Testis (tissue), 3 donors: ENCODE measurements around the gene C2CD4C. TPM values are rescaled to one million over a fixed set of nuclear protein-coding genes. Genes with fewer than 3 reads are reported as not detected.

Experiments
- DNase-seq: peaks from one replicate; pipeline ENCODE4 v3.0.0-alpha.2; 2019
- H3K27ac ChIP-seq, 2 donors: fragments of 200-600 bp; sonication (generic); one replicate each; pipeline ENCODE4 v1.5.1; 2019
- H3K27me3 ChIP-seq: fragments of 200-600 bp; sonication (generic); one replicate; pipeline ENCODE4 v1.5.1; 2019
- H3K36me3 ChIP-seq: fragments of 200-600 bp; sonication (generic); one replicate; pipeline ENCODE4 v1.5.1; 2017; ENCODE audit warnings: low read depth; ENCODE audit errors: missing control alignments
- H3K4me1 ChIP-seq: fragments of 200-600 bp; sonication (generic); one replicate; pipeline ENCODE4 v1.5.1; 2019
- H3K4me3 ChIP-seq, 2 donors: fragments of 200-600 bp; sonication (generic); one replicate each; pipeline ENCODE4 v1.5.1; 2017 to 2019
- H3K9me3 ChIP-seq: fragments of 200-600 bp; sonication (generic); one replicate; pipeline ENCODE4 v1.5.1; 2017
- POLR2A ChIP-seq: fragments of 450-650 bp; IDR thresholded peaks from one replicate; pipeline ENCODE4 v1.6.1; 2017; ENCODE audit warnings: antibody characterized with exemption, mild to moderate bottlenecking, moderate library complexity
- WGBS, 2 donors: methylation state at CpG; one replicate each; pipeline ENCODE4 v1.1.5; 2018; 5-methylcytosine and 5-hydroxymethylcytosine counted together
- intact Hi-C: fragments of 100-400 bp; cut with DNase I; formaldehyde crosslinking; loops from one replicate; pipeline ENCODE4 v1.15.1; 2023; ENCODE audit warnings: low total_unique reads
- polyA plus RNA-seq: library from polyadenylated mRNA; stranded (reverse); fragments of 350-450 nt; fragmentation: Illumina TruSeq; extraction: RNeasy Lipid Tissue Mini Kit (QIAGEN cat#74804); gene quantifications from one replicate; pipeline ENCODE4 v1.2.3, GENCODE V29; 2014; ENCODE audit warnings: low read depth, low replicate concordance; ENCODE audit not compliant: insufficient read depth
- total RNA-seq, 2 donors: library from RNA; depleted of rRNA; stranded (reverse); fragments of >200 nt; gene quantifications; one replicate each; pipeline ENCODE4 v1.2.3, GENCODE V29; 2016
- TF ChIP-seq, protein P1 (sequence below), 3 experiments: fragments of 450-650 bp in 2 of 3; fragments of 200-600 bp in 1 of 3; sonication (generic) in 1 of 3; IDR thresholded peaks; one replicate each; pipeline ENCODE4 v1.5.1; 2016 to 2019; ENCODE audit warnings: antibody characterized with exemption in 3 of 3, mild to moderate bottlenecking in 2 of 3, moderate library complexity in 1 of 3

The C2CD4C gene
- total and polyA plus RNA-seq, 3 donors from 2014 or later: 0.88 to 5.4 (median 5.3) TPM

DNA sequence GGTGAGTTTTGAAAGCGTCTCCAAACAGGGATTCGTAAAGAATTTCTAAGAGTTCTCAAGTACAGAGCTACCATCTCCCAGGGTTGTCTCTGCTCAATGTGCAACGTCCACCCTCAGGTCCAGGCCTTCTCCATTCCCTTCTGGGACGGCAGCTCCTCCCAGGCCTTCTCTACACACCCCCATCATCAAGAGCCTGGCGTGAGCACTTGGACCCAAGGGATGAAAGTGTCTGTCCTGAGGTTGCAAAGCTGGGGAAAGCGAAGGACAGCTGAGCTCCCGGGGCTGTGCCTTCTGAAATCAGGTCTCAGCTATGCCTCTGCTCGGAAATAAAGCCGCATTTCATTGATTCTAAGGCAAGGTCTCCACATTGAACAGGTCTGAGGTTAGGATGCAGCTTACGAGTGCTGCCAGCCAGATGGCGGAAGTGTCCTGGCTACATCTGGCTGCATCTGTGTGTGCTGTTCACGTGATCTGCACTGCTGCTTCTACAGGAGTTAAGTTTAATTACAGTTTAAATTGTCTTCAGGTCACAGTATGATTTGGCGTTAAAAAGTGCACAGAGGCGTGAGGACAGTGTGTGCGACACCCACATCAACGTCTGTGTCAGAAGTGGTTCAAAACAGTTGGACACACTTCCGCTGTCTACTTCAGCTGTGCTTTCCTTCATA, 37.3 kb downstream of the C2CD4C start:
- TF ChIP-seq, protein P1, sequence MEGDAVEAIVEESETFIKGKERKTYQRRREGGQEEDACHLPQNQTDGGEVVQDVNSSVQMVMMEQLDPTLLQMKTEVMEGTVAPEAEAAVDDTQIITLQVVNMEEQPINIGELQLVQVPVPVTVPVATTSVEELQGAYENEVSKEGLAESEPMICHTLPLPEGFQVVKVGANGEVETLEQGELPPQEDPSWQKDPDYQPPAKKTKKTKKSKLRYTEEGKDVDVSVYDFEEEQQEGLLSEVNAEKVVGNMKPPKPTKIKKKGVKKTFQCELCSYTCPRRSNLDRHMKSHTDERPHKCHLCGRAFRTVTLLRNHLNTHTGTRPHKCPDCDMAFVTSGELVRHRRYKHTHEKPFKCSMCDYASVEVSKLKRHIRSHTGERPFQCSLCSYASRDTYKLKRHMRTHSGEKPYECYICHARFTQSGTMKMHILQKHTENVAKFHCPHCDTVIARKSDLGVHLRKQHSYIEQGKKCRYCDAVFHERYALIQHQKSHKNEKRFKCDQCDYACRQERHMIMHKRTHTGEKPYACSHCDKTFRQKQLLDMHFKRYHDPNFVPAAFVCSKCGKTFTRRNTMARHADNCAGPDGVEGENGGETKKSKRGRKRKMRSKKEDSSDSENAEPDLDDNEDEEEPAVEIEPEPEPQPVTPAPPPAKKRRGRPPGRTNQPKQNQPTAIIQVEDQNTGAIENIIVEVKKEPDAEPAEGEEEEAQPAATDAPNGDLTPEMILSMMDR (IDR thresholded peaks at IDR 0.05): no peak
- Histone ChIP-seq H3K36me3 (no peaks in the 10 kb centered on the region), H3K4me1 (peaks cover 2% of the 10 kb centered on the region), H3K27me3 (no peaks in the 10 kb centered on the region), H3K27ac (no peak overlapping the region), H3K4me3 (no peak overlapping the region), H3K9me3 (no peaks in the 10 kb centered on the region)
- 57 to 61% methylated on average over 15 to 17 of the region's 17 CpGs for WGBS, 2 donors
- intact Hi-C loops: no loop called here
- DNase-seq: no peak

DNA sequence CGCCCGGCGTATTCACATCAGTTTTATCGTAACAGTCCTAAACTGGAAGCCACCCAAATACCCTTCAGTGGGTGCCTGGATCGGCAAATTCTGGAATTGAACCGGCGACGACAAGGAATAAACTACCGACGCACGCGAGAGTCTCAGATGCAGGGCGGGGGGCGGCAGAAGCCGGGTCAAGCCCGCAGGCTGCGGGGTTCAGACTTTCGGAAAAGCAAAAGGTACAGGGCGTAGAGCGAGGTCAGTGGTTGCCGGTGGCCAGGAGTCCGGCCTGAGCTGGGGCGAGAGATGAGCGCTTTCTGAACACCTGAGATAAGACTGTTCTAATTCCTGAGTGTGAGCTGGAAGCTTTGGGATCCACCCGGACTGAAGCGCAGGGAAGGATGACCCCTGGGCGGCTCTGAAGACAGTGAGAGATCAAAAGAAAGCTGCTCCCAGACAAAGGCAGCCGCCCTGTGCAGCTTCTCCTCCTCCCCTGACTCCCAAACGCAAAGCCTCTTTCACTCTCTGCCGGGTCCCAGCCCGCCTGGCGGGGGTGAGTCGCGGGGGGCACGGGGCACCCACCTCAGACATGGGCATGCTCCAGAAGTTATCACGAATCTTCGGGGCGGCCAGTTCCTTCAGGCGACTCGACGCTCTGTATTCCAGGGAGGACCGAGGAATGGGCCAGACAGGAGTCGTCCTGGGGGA, 38.2 kb downstream of the C2CD4C start:
- TF ChIP-seq, protein P1 (IDR thresholded peaks at IDR 0.05): no peak
- no peak for TF ChIP-seq POLR2A
- Histone ChIP-seq H3K4me3 (no peak overlapping the region), H3K9me3 (no peaks in the 10 kb centered on the region), H3K27ac (no peak overlapping the region), H3K4me1 (peaks cover 2% of the 10 kb centered on the region), H3K36me3 (no peaks in the 10 kb centered on the region), H3K27me3 (no peaks in the 10 kb centered on the region)
- DNase-seq: no peak
- intact Hi-C loops: no loop called here
- 77 to 80% methylated on average over 42 to 43 of the region's 43 CpGs for WGBS, 2 donors

DNA sequence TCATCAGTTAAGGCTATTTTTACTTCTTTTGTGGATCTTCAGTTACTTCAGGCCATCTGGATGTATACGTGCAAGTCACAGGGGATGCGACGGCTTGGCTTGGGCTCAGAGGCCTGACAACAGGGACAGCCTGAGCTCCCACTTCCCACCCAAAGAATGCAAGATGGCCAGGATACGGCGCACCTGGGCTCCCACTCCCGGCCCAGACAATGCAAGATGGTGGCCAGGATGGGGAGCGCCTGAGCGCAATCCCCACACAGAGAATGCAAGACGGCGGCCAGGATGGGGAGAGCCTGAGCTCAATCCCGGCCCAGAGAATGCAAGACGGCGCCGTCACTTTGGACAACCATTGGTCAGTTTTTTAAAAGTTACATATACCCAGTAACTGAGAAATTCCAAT, 39.1 kb downstream of the C2CD4C start:
- 95 to 98% methylated on average over 14 of the region's 14 CpGs for WGBS, 2 donors
- H3K27me3 ChIP-seq: no peaks in the 10 kb centered on the region
- no peak overlapping the region for H3K4me3 ChIP-seq
- no peak for TF ChIP-seq POLR2A
- TF ChIP-seq, protein P1 (IDR thresholded peaks at IDR 0.05): no peak
- H3K9me3 ChIP-seq: no peaks in the 10 kb centered on the region
- no peak for DNase-seq
- no peak overlapping the region for H3K27ac ChIP-seq
- H3K36me3 ChIP-seq: no peaks in the 10 kb centered on the region
- intact Hi-C loops: no loop called here
- H3K4me1 ChIP-seq: peaks cover 2% of the 10 kb centered on the region

DNA sequence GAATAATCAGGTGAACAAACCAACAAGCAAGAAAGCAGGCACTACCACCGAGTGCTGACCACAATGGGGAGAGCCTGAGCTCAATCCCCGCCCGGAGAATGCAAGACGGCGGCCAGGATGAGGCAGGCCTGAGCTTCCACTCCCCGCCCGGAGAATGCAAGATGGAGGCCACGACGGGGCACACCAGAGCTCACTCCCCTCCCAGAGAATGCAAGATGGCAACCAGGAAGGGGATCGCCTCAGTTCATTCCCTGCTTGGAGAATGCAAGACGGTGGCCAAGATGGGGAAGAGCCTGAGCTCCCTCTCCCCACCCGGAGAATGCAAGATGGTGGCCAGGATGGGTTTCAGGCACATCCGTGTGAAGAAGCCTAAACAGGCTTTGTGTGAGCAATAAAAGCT, 39.7 kb downstream of the C2CD4C start:
- TF ChIP-seq POLR2A: no peak
- TF ChIP-seq, protein P1 (IDR thresholded peaks at IDR 0.05): no peak
- intact Hi-C loops: no loop called here
- H3K9me3 ChIP-seq: no peaks in the 10 kb centered on the region
- H3K4me1 ChIP-seq: peaks cover 2% of the 10 kb centered on the region
- H3K4me3 ChIP-seq: no peak overlapping the region
- WGBS, 2 donors: 95 to 97% methylated on average over 13 of the region's 13 CpGs
- no peaks in the 10 kb centered on the region for H3K36me3 ChIP-seq
- DNase-seq: no peak
- no peaks in the 10 kb centered on the region for H3K27me3 ChIP-seq
- no peak overlapping the region for H3K27ac ChIP-seq
